Activated CD4-positive, alpha-beta T cell treated with anti-CD3 and anti-CD28 coated beads, Interleukin-2, amount 50 U/mL, for 48 hours (primary cell): ENCODE results near the gene TRIM2.
A peak's percentile ranks its signal among the peaks of the same experiment; 100 is the strongest.

Source experiments
- DNase-seq, 2 experiments: peaks; one replicate each; pipeline ENCODE4 v3.0.0-alpha.2; 2020

Gene TRIM2

GRCh38 chr4:153341575-153342090 is 137.4 kb downstream of the TRIM2 start:
- DNase-seq: no peak

- DNase-seq: no peak
Observed at GRCh38 chr4:153342751-153343552, 138.7 kb downstream of the TRIM2 start.

GRCh38 chr4:153344131-153345011 is 140.1 kb downstream of the TRIM2 start, which contains the start of gene MND1:
Gene MND1, plus strand, starts transcription at chr4:153344688. Its CDS starts 50 bp downstream, at chr4:153344738.
- DNase-seq: peak; percentile 93 to 94

- peak; percentile 58 to 63 for DNase-seq
Observed at GRCh38 chr4:153345012-153345981, 141.1 kb downstream of the TRIM2 start.

- DNase-seq: no peak
Observed at GRCh38 chr4:153346031-153346430, 141.8 kb downstream of the TRIM2 start.

GRCh38 chr4:153346563-153346962 is 142.3 kb downstream of the TRIM2 start:
- no peak for DNase-seq

- no peak for DNase-seq
Observed at GRCh38 chr4:153347117-153347516, 142.9 kb downstream of the TRIM2 start.

GRCh38 chr4:153348006-153348405 is 143.8 kb downstream of the TRIM2 start:
- DNase-seq: no peak

- no peak for DNase-seq
Observed at GRCh38 chr4:153349206-153349805, 145.1 kb downstream of the TRIM2 start.

- DNase-seq: no peak
Observed at GRCh38 chr4:153362184-153362583, 157.9 kb downstream of the TRIM2 start.

GRCh38 chr4:153364061-153364460 is 159.8 kb downstream of the TRIM2 start:
- DNase-seq: no peak

- no peak for DNase-seq
Observed at GRCh38 chr4:153365003-153365402, 160.8 kb downstream of the TRIM2 start.

GRCh38 chr4:153366486-153366885 is 162.2 kb downstream of the TRIM2 start:
- no peak for DNase-seq

GRCh38 chr4:153367092-153367491 is 162.8 kb downstream of the TRIM2 start:
- DNase-seq: no peak

- DNase-seq: no peak
Observed at GRCh38 chr4:153369021-153369420, 164.8 kb downstream of the TRIM2 start.

- DNase-seq: peak in 1 of 2 experiments; percentile 15
Observed at GRCh38 chr4:153371701-153372234, 167.5 kb downstream of the TRIM2 start.

- no peak for DNase-seq
Observed at GRCh38 chr4:153372967-153373562, 168.8 kb downstream of the TRIM2 start.

- no peak for DNase-seq
Observed at GRCh38 chr4:153374442-153374841, 170.2 kb downstream of the TRIM2 start.

- DNase-seq: no peak
Observed at GRCh38 chr4:153375303-153375702, 171.1 kb downstream of the TRIM2 start.

GRCh38 chr4:153383131-153383530 is 178.9 kb downstream of the TRIM2 start:
- DNase-seq: no peak

- DNase-seq: no peak
Observed at GRCh38 chr4:153384160-153384559, 179.9 kb downstream of the TRIM2 start.
